ENCODE measurements around the gene PAIP2B. TPM values are rescaled to one million over a fixed set of nuclear protein-coding genes. Genes with fewer than 3 reads are reported as not detected.

PAIP2B gene
- total and polyA plus RNA-seq, 2 donors = 2.2 to 3.0 TPM

DNA sequence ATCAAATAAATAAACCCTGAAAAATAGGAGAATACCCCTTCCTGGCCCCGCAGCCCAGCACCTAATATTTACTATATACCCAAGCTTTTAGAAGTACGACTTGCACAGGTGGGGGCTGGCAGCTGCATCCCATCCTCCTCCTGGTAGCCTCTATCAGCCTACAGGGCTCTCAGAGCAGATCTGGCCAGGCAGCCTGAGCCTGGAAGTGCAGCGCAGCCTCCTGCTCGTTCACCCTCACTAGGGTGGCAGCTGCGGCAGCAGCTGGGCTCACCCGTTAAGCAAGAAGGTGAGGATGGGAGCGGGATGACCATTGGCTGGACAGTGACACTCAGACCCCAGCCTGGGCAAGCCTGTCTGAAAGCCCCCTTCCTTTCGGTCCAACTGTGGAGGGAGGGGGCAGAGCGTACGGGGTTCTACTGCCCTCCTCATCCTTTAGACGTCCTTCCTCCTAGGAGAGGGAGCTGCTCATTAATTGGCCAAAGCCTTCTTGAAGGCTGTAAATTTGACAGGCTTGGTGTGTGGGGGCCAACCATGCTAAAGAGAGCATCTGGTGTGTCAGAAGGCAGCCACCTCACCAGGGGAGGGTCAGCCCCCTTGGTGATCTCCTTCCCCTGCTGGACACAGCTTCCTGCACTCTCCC, 73.2 kb downstream of the PAIP2B start:
- H3K36me3 ChIP-seq (ENCODE audit: control insufficient read depth in 2 of 2, insufficient read depth in 2 of 2, low read length in 1 of 2) = peaks cover 14% of the 10 kb centered on the region in 2 donors
- no peaks in the 10 kb centered on the region for H3K4me1 ChIP-seq (ENCODE audit: control insufficient read depth in 2 of 2, insufficient read depth in 2 of 2, low read length in 2 of 2)
- H3K27me3 ChIP-seq (ENCODE audit: control insufficient read depth in 2 of 2, insufficient read depth in 1 of 2, low read length in 1 of 2) = peaks cover 0 to 12% of the 10 kb centered on the region in 2 donors
- H3K9me3 ChIP-seq (ENCODE audit: control insufficient read depth in 2 of 2, insufficient read depth in 1 of 2, low read length in 1 of 2) = no peaks in the 10 kb centered on the region
- WGBS = 88% methylated on average over 11 of the region's 11 CpGs
- no peak overlapping the region for H3K4me3 ChIP-seq (ENCODE audit: low read length in 2 of 2)
- no peak for DNase-seq (ENCODE audit: low read depth in 6 of 9, low spot score in 9 of 9)
- no peak overlapping the region for H3K27ac ChIP-seq (ENCODE audit: low read depth in 1 of 2, low read length in 1 of 2)

DNA sequence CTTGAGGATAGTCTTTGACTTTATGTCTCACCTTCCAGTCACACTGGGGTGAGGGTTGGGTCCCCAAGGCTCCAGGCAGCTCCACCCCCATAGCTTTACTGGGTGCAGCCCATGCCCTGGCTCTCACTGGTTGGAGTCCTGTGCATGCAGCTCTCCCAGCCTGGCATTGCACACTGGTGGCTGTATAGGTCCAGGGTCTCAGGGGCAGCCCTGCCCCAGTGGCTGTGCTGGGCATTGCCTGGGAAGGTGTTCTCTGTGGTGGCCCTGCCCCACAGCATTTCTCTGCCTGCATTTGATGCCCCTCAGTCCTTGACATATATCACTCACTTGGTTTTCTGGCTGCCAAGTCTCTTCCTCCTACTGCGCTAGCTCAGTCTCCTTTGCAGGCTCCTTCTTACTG, 75.3 kb downstream of the PAIP2B start:
- Histone ChIP-seq H3K27me3 (ENCODE audit: control insufficient read depth in 2 of 2, insufficient read depth in 1 of 2, low read length in 1 of 2) (peaks cover 0 to 5% of the 10 kb centered on the region in 2 donors), H3K27ac (ENCODE audit: low read depth in 1 of 2, low read length in 1 of 2) (no peak overlapping the region), H3K4me3 (ENCODE audit: low read length in 2 of 2) (no peak overlapping the region), H3K4me1 (ENCODE audit: control insufficient read depth in 2 of 2, insufficient read depth in 2 of 2, low read length in 2 of 2) (no peaks in the 10 kb centered on the region), H3K36me3 (ENCODE audit: control insufficient read depth in 2 of 2, insufficient read depth in 2 of 2, low read length in 1 of 2) (peaks cover 20 to 32% of the 10 kb centered on the region in 2 donors), H3K9me3 (ENCODE audit: control insufficient read depth in 2 of 2, insufficient read depth in 1 of 2, low read length in 1 of 2) (no peaks in the 10 kb centered on the region)
- WGBS = 48% methylated on average over 1 of the region's 1 CpG
- no peak for DNase-seq (ENCODE audit: low read depth in 6 of 9, low spot score in 9 of 9)

DNA sequence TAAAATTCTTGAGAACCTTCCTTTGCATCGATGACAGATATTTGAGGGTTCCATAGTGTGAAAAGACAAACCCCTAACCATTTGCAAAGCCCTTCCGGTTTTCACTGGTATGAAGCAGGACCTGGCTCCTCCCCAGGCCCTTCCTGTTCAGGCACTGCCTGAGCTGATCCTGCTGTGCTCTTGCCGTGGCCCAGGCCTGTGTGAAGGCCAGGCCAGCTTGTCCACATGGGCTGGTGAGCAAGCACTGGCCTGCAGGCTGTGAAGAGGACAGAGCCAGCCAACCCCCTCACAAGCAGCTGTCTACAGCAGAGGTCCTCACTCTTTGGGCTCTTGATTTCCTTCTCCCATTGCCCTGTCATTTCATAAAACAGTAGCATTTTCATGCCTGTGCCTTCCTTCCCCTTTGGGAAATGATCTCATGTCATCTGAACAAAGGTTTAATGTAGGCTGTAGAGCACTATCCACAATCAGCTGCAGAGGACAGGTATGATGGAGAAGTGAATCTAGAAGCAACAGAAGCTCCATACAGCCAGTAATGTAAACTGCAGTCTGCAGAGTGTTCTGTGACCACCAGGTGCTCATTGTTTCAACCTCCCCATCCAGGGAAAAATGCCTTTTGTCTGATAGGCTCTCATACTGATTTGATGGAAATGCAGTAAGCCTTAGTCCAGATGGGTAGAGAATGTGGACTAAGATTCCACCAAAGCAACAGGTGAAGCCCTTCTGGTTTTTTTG, 76.7 kb downstream of the PAIP2B start:
- WGBS = 83% methylated on average over 3 of the region's 3 CpGs

DNA sequence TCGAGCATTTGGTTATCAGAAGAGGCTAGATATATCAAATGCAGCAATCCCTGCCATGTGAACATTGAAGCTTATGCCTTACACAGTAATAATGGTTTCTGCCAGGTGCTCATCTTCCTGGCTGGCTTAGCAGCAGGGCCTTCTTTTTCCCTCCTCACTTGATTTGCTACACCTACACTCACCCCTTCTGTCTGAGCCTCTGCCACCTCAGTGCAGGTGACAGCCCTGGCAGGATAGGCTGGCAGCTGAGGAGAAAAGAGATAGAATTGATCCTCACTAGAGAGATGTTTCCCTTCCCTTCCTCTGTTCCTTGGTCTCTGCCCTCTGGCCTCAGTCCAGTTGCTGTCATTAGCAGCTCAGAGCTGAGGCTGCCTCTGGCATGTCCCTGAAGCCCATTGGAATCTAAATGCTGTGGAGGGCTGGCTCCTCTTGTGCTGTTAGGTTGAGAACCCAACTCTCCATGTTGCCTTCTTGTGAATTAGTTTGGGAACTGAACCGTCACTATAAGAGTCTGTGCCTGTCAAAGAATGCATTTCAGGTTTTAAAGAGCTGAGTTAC, 78.3 kb downstream of the PAIP2B start:
- Histone ChIP-seq H3K9me3 (ENCODE audit: control insufficient read depth in 2 of 2, insufficient read depth in 1 of 2, low read length in 1 of 2) (no peaks in the 10 kb centered on the region), H3K27me3 (ENCODE audit: control insufficient read depth in 2 of 2, insufficient read depth in 1 of 2, low read length in 1 of 2) (no peaks in the 10 kb centered on the region), H3K4me1 (ENCODE audit: control insufficient read depth in 2 of 2, insufficient read depth in 2 of 2, low read length in 2 of 2) (no peaks in the 10 kb centered on the region), H3K4me3 (ENCODE audit: low read length in 2 of 2) (no peak overlapping the region), H3K36me3 (ENCODE audit: control insufficient read depth in 2 of 2, insufficient read depth in 2 of 2, low read length in 1 of 2) (peaks cover 40 to 59% of the 10 kb centered on the region in 2 donors), H3K27ac (ENCODE audit: low read depth in 1 of 2, low read length in 1 of 2) (no peak overlapping the region)
- 95% methylated on average over 2 of the region's 2 CpGs for WGBS
- DNase-seq (ENCODE audit: low read depth in 6 of 9, low spot score in 9 of 9) = no peak

More for the DNA sequence above, 76.7 kb downstream of the PAIP2B start:
- Histone ChIP-seq H3K9me3 (ENCODE audit: control insufficient read depth in 2 of 2, insufficient read depth in 1 of 2, low read length in 1 of 2) (no peaks in the 10 kb centered on the region), H3K27ac (ENCODE audit: low read depth in 1 of 2, low read length in 1 of 2) (no peak overlapping the region), H3K36me3 (ENCODE audit: control insufficient read depth in 2 of 2, insufficient read depth in 2 of 2, low read length in 1 of 2) (peaks cover 27 to 43% of the 10 kb centered on the region in 2 donors), H3K4me3 (ENCODE audit: low read length in 2 of 2) (no peak overlapping the region), H3K4me1 (ENCODE audit: control insufficient read depth in 2 of 2, insufficient read depth in 2 of 2, low read length in 2 of 2) (no peaks in the 10 kb centered on the region), H3K27me3 (ENCODE audit: control insufficient read depth in 2 of 2, insufficient read depth in 1 of 2, low read length in 1 of 2) (no peaks in the 10 kb centered on the region)
- no peak for DNase-seq (ENCODE audit: low read depth in 6 of 9, low spot score in 9 of 9)

DNA sequence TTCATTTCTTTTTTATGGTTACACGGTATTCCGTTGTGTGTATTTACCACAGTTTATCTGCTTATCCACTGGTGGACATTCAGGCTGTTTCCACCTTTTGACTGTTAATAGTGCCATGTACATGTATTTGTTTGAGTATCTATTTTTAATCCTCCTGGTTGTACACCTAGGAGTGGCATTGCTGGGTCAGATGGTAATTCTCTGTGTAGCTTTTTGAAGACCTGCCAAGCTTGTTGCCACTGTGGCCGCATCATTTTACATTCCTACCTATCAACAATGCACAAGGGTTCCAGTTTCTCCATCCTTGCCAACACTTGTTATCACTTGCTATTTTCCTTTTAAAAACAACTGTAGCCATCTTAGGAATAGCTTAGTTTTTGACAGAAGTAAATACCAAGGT, 83.1 kb downstream of the PAIP2B start:
- 96% methylated on average over 3 of the region's 3 CpGs for WGBS
- H3K27me3 ChIP-seq (ENCODE audit: control insufficient read depth in 2 of 2, insufficient read depth in 1 of 2, low read length in 1 of 2) = no peaks in the 10 kb centered on the region
- no peak overlapping the region for H3K27ac ChIP-seq (ENCODE audit: low read depth in 1 of 2, low read length in 1 of 2)
- no peak overlapping the region for H3K4me3 ChIP-seq (ENCODE audit: low read length in 2 of 2)
- no peak for DNase-seq (ENCODE audit: low read depth in 6 of 9, low spot score in 9 of 9)
- H3K4me1 ChIP-seq (ENCODE audit: control insufficient read depth in 2 of 2, insufficient read depth in 2 of 2, low read length in 2 of 2) = no peaks in the 10 kb centered on the region
- no peaks in the 10 kb centered on the region for H3K9me3 ChIP-seq (ENCODE audit: control insufficient read depth in 2 of 2, insufficient read depth in 1 of 2, low read length in 1 of 2)
- H3K36me3 ChIP-seq (ENCODE audit: control insufficient read depth in 2 of 2, insufficient read depth in 2 of 2, low read length in 1 of 2) = peaks cover 46 to 87% of the 10 kb centered on the region in 2 donors

DNA sequence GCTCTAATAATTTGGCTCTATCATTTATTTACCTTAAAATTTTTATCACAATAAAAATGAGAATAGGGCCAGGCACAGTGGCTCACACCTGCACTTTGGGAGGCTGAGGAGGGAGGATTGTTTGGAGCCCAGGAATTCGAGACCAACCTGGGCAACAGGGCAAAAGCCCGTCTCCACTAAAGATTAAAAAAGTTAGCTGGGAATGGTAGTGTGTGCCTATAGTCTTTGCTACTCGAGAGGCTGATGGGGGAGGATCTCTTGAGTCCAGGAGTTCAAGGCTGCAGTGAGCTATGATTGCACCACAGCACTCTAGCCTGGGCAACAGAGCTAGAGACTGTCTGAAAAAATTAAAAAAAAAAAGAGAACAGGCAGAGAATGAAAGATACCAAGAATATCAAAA, 90.7 kb downstream of the PAIP2B start:
- H3K36me3 ChIP-seq (ENCODE audit: control insufficient read depth in 2 of 2, insufficient read depth in 2 of 2, low read length in 1 of 2) = peaks cover 36 to 63% of the 10 kb centered on the region in 2 donors
- no peaks in the 10 kb centered on the region for H3K9me3 ChIP-seq (ENCODE audit: control insufficient read depth in 2 of 2, insufficient read depth in 1 of 2, low read length in 1 of 2)
- no peaks in the 10 kb centered on the region for H3K27me3 ChIP-seq (ENCODE audit: control insufficient read depth in 2 of 2, insufficient read depth in 1 of 2, low read length in 1 of 2)
- DNase-seq (ENCODE audit: low read depth in 6 of 9, low spot score in 9 of 9) = no peak
- no peak overlapping the region for H3K4me3 ChIP-seq (ENCODE audit: low read length in 2 of 2)
- peaks cover 3 to 4% of the 10 kb centered on the region in 2 donors for H3K4me1 ChIP-seq (ENCODE audit: control insufficient read depth in 2 of 2, insufficient read depth in 2 of 2, low read length in 2 of 2)
- WGBS = 98% methylated on average over 3 of the region's 3 CpGs
- H3K27ac ChIP-seq (ENCODE audit: low read depth in 1 of 2, low read length in 1 of 2) = no peak overlapping the region

DNA sequence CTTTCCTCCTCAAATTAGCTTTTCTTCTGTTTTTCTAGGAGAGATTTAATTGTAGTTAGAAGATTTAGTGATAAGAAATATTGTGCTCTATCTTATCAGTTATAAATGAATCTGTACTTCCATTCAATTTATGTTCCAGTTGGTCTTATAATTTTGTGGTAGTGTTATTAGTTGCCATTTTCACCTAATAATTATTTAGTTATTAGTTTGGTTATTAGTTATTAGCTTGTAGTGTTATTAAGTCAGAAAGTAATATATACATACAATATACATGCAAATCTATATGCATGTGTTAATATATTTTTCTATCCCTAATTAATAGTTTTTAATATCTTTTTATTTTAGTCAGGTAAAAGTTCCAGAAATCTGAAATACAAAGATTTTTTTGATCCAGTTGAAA, 93.3 kb downstream of the PAIP2B start:
- H3K4me3 ChIP-seq (ENCODE audit: low read length in 2 of 2) = no peak overlapping the region
- DNase-seq (ENCODE audit: low read depth in 6 of 9, low spot score in 9 of 9) = no peak
- H3K27me3 ChIP-seq (ENCODE audit: control insufficient read depth in 2 of 2, insufficient read depth in 1 of 2, low read length in 1 of 2) = no peaks in the 10 kb centered on the region
- no peaks in the 10 kb centered on the region for H3K9me3 ChIP-seq (ENCODE audit: control insufficient read depth in 2 of 2, insufficient read depth in 1 of 2, low read length in 1 of 2)
- H3K4me1 ChIP-seq (ENCODE audit: control insufficient read depth in 2 of 2, insufficient read depth in 2 of 2, low read length in 2 of 2) = peaks cover 6 to 7% of the 10 kb centered on the region in 2 donors
- H3K36me3 ChIP-seq (ENCODE audit: control insufficient read depth in 2 of 2, insufficient read depth in 2 of 2, low read length in 1 of 2) = peaks cover 26 to 41% of the 10 kb centered on the region in 2 donors
- H3K27ac ChIP-seq (ENCODE audit: low read depth in 1 of 2, low read length in 1 of 2) = no peak overlapping the region

Other genes with a start within 250 kb of the PAIP2B start
- gene ANKRD53, start 248.5 kb downstream of the PAIP2B start, total RNA-seq = 0.14 TPM
- 0.71 TPM for gene ANKRD53, start 248.5 kb downstream of the PAIP2B start, polyA plus RNA-seq
- 11.9 TPM for gene TEX261, start 232.2 kb downstream of the PAIP2B start, total RNA-seq
- gene TEX261, start 232.2 kb downstream of the PAIP2B start, polyA plus RNA-seq = 14.8 TPM
- 93.2 TPM for gene NAGK, start 158.5 kb downstream of the PAIP2B start, total RNA-seq
- 206 TPM for gene NAGK, start 158.5 kb downstream of the PAIP2B start, polyA plus RNA-seq
- gene MCEE, start 96.9 kb downstream of the PAIP2B start, total RNA-seq = 18.0 TPM
- 28.9 TPM for gene MCEE, start 96.9 kb downstream of the PAIP2B start, polyA plus RNA-seq
- 26.3 TPM for gene MPHOSPH10, start 96.5 kb downstream of the PAIP2B start, total RNA-seq
- 42.2 TPM for gene MPHOSPH10, start 96.5 kb downstream of the PAIP2B start, polyA plus RNA-seq
- 149 TPM for gene ZNF638, start 104.7 kb upstream of the PAIP2B start, total RNA-seq
- gene ZNF638, start 104.7 kb upstream of the PAIP2B start, polyA plus RNA-seq = 210 TPM
- gene DYSF, start 226.5 kb upstream of the PAIP2B start, total RNA-seq = 9.2 TPM
- gene DYSF, start 226.5 kb upstream of the PAIP2B start, polyA plus RNA-seq = 5.8 TPM